Activated CD4-positive, alpha-beta T cell treated with anti-CD3 and anti-CD28 coated beads for 36 hours (primary cell): ENCODE data around the gene USP53. TPM values are rescaled to one million over a fixed set of nuclear protein-coding genes. Genes with fewer than 3 reads are reported as not detected.
A peak's percentile ranks its signal among the peaks of the same experiment; 100 is the strongest.

Experiments used
- ATAC-seq: fragments of 200-7000 bp; cut with Tn5 transposase; one replicate; pipeline ENCODE4 v1.10.0; 2021; ENCODE audit warnings: mild to moderate bottlenecking, moderate library complexity
- CTCF ChIA-PET: fragments of 350-600 bp; sonication (Branson Sonifier 250); formaldehyde crosslinking; loops from one replicate; lab custom pipeline; 2021; ENCODE audit warnings: antibody characterized with exemption; lab: Charles Lee
- POLR2A ChIA-PET: fragments of 350-600 bp; sonication (Branson Sonifier 250); formaldehyde crosslinking; loops from one replicate; lab custom pipeline; 2021; ENCODE audit warnings: antibody characterized with exemption, inconsistent platforms; lab: Charles Lee
- DNase-seq: peaks from one replicate; pipeline ENCODE4 v3.0.0-alpha.2; 2020
- H3K27ac Mint-ChIP-seq: one replicate; pipeline ENCODE4 v1.8.0; 2021; ENCODE audit warnings: mixed read lengths
- H3K27me3 Mint-ChIP-seq: one replicate; pipeline ENCODE4 v1.8.0; 2021; ENCODE audit warnings: mixed read lengths
- H3K36me3 Mint-ChIP-seq: one replicate; pipeline ENCODE4 v1.8.0; 2021; ENCODE audit warnings: low read depth, mixed read lengths
- H3K4me1 Mint-ChIP-seq: one replicate; pipeline ENCODE4 v1.8.0; 2021; ENCODE audit warnings: mixed read lengths
- H3K4me3 Mint-ChIP-seq: one replicate; pipeline ENCODE4 v1.8.0; 2021; ENCODE audit warnings: mild to moderate bottlenecking, moderate library complexity, mixed read lengths
- H3K9me3 Mint-ChIP-seq: one replicate; pipeline ENCODE4 v1.8.0; 2021; ENCODE audit warnings: low read depth, mixed read lengths
- intact Hi-C, 2 experiments: fragments of 100-400 bp; cut with DNase I in 1 of 2; cut with micrococcal nuclease in 1 of 2; formaldehyde crosslinking; loops; one replicate each; pipeline versions ENCODE4 v1.14.2 to v1.15.1; 2022 to 2024; cut with DNase I, micrococcal nuclease
- total RNA-seq, 2 experiments: library from RNA; stranded (reverse); gene quantifications; one replicate each; pipeline ENCODE4 v1.2.3, GENCODE V29; 2021

Gene USP53
- total RNA-seq, 2 experiments from 2014 or later, result 11.4 to 14.0 TPM

- ChIA-PET POLR2A (no interaction called here), CTCF (no interaction called here)
- DNase-seq (no peak), ATAC-seq (no peak)
- H3K9me3 Mint-ChIP-seq, result no peaks in the 10 kb centered on the region
- intact Hi-C loops, result loop anchor here in 1 of 2 experiments (1.0 to 5.0 kb wide), 2 partner anchors 20 to 93 kb away; no protein-coding TSS in a partner anchor
- H3K4me3 Mint-ChIP-seq, result no peak overlapping the region
- peaks cover 24% of the 10 kb centered on the region for H3K4me1 Mint-ChIP-seq
- no peaks in the 10 kb centered on the region for H3K36me3 Mint-ChIP-seq
- H3K27ac Mint-ChIP-seq, result no peak overlapping the region
- H3K27me3 Mint-ChIP-seq, result peaks cover 6% of the 10 kb centered on the region
Measured at GRCh38 chr4:119204916-119205315, 7.6 kb upstream of the USP53 start.

- Mint-ChIP-seq H3K4me1 (peaks cover 27% of the 10 kb centered on the region), H3K36me3 (no peaks in the 10 kb centered on the region), H3K9me3 (no peaks in the 10 kb centered on the region), H3K27ac (no peak overlapping the region), H3K4me3 (no peak overlapping the region), H3K27me3 (no peaks in the 10 kb centered on the region)
- ChIA-PET POLR2A (no interaction called here), CTCF (no interaction called here)
- no peak for DNase-seq
- intact Hi-C loops, result loop anchor here in 1 of 2 experiments (5.0 kb wide), 1 partner anchor 93 kb away; no protein-coding TSS in a partner anchor
- ATAC-seq, result no peak
Measured at GRCh38 chr4:119205690-119206089, 6.8 kb upstream of the USP53 start.

GRCh38 chr4:119206178-119206577, 6.3 kb upstream of the USP53 start:
- Mint-ChIP-seq H3K27ac (no peak overlapping the region), H3K27me3 (no peaks in the 10 kb centered on the region), H3K9me3 (no peaks in the 10 kb centered on the region), H3K4me1 (peaks cover 32% of the 10 kb centered on the region), H3K36me3 (no peaks in the 10 kb centered on the region), H3K4me3 (no peak overlapping the region)
- DNase-seq, result no peak
- POLR2A ChIA-PET, result no interaction called here
- intact Hi-C loops, result loop anchor here in 1 of 2 experiments (5.0 kb wide), 1 partner anchor 94 kb away; no protein-coding TSS in a partner anchor
- CTCF ChIA-PET, result no interaction called here
- no peak for ATAC-seq

GRCh38 chr4:119207051-119207450, 5.5 kb upstream of the USP53 start:
- ATAC-seq (no peak), DNase-seq (no peak)
- CTCF ChIA-PET, result interaction anchor here (1.2 to 1.3 kb wide), 2 partner anchors 31 to 33 kb away, joined by 3 to 4 read pairs; no protein-coding TSS in a partner anchor
- intact Hi-C loops, result loop anchor here in 1 of 2 experiments (5.0 kb wide), 1 partner anchor 95 kb away; no protein-coding TSS in a partner anchor
- Mint-ChIP-seq H3K36me3 (no peaks in the 10 kb centered on the region), H3K27ac (no peak overlapping the region), H3K9me3 (no peaks in the 10 kb centered on the region), H3K4me1 (peaks cover 38% of the 10 kb centered on the region), H3K4me3 (no peak overlapping the region), H3K27me3 (no peaks in the 10 kb centered on the region)
- POLR2A ChIA-PET, result no interaction called here

GRCh38 chr4:119209077-119209476, 3.4 kb upstream of the USP53 start:
- CTCF ChIA-PET, result interaction anchor here (1.0 to 1.5 kb wide), 2 partner anchors 19 to 24 kb away, joined by 3 read pairs; no protein-coding TSS in a partner anchor
- H3K4me3 Mint-ChIP-seq, result peak overlapping the region; percentile 1
- DNase-seq, result peak; percentile 72
- intact Hi-C loops, result loop anchor here (1.0 to 5.0 kb wide), 5 partner anchors 29 to 170 kb away; no protein-coding TSS in a partner anchor
- ATAC-seq, result peak; percentile 45
- peaks cover 40% of the 10 kb centered on the region for H3K4me1 Mint-ChIP-seq
- no peaks in the 10 kb centered on the region for H3K27me3 Mint-ChIP-seq
- H3K27ac Mint-ChIP-seq, result peak overlapping the region; percentile 92
- POLR2A ChIA-PET, result interaction anchor here (0.6 kb wide), 1 partner anchor 29 kb away, joined by 4 read pairs; no protein-coding TSS in a partner anchor
- H3K9me3 Mint-ChIP-seq, result no peaks in the 10 kb centered on the region
- H3K36me3 Mint-ChIP-seq, result no peaks in the 10 kb centered on the region

- Mint-ChIP-seq H3K4me1 (peaks cover 40% of the 10 kb centered on the region), H3K9me3 (no peaks in the 10 kb centered on the region), H3K36me3 (no peaks in the 10 kb centered on the region), H3K27me3 (no peaks in the 10 kb centered on the region), H3K27ac (peak overlapping the region; percentile 82), H3K4me3 (peak overlapping the region; percentile 1)
- ChIA-PET POLR2A (no interaction called here), CTCF (interaction anchor here (1.0 to 1.5 kb wide), 2 partner anchors 18 to 23 kb away, joined by 3 read pairs; no protein-coding TSS in a partner anchor)
- intact Hi-C loops, result loop anchor here (1.0 to 5.0 kb wide), 5 partner anchors 29 to 171 kb away; no protein-coding TSS in a partner anchor
- DNase-seq, result no peak
- no peak for ATAC-seq
Measured at GRCh38 chr4:119209586-119209985, 2.9 kb upstream of the USP53 start.

GRCh38 chr4:119210775-119211174, 1.7 kb upstream of the USP53 start:
- no peaks in the 10 kb centered on the region for H3K36me3 Mint-ChIP-seq
- ChIA-PET CTCF (interaction anchor here (1.3 kb wide), 1 partner anchor 168 kb away, joined by 6 read pairs; no protein-coding TSS in a partner anchor), POLR2A (no interaction called here)
- H3K27ac Mint-ChIP-seq, result peak overlapping the region; percentile 16
- no peaks in the 10 kb centered on the region for H3K27me3 Mint-ChIP-seq
- H3K4me1 Mint-ChIP-seq, result peaks cover 44% of the 10 kb centered on the region
- no peak for ATAC-seq
- no peak for DNase-seq
- H3K4me3 Mint-ChIP-seq, result peak overlapping the region; percentile 86
- intact Hi-C loops, result loop anchor here (5.0 to 10.0 kb wide), 4 partner anchors 57 to 373 kb away; partner anchors contain the start of gene SEC24D (in 1 of the 2)
- no peaks in the 10 kb centered on the region for H3K9me3 Mint-ChIP-seq

GRCh38 chr4:119211867-119212233, 663 bp upstream of the USP53 start:
- Mint-ChIP-seq H3K9me3 (no peaks in the 10 kb centered on the region), H3K4me3 (peak overlapping the region; percentile 86), H3K4me1 (peaks cover 44% of the 10 kb centered on the region), H3K27me3 (no peaks in the 10 kb centered on the region), H3K27ac (peak overlapping the region; percentile 91), H3K36me3 (peaks cover 2% of the 10 kb centered on the region)
- DNase-seq (no peak), ATAC-seq (peak; percentile 0)
- ChIA-PET CTCF (interaction anchor here (1.3 to 1.7 kb wide), 2 partner anchors 88 to 169 kb away, joined by 6 read pairs; no protein-coding TSS in a partner anchor), POLR2A (interaction anchor here (0.5 to 2.4 kb wide), 3 partner anchors 26 to 242 kb away, joined by 3 to 15 read pairs (median 4); no protein-coding TSS in a partner anchor)
- intact Hi-C loops, result loop anchor here (1.0 to 10.0 kb wide), 10 partner anchors 26 to 933 kb away; partner anchors contain the start of genes METTL14 (in 1 of the 2) and SEC24D (in 1 of the 2)

GRCh38 chr4:119212964-119213606, 572 bp downstream of the USP53 start:
- H3K27ac Mint-ChIP-seq, result peak overlapping the region; percentile 91
- H3K4me3 Mint-ChIP-seq, result peak overlapping the region; percentile 86
- DNase-seq, result peak; percentile 80
- intact Hi-C loops, result loop anchor here (1.0 to 10.0 kb wide), 10 partner anchors 25 to 934 kb away; partner anchors contain the start of genes METTL14 (in 1 of the 2) and SEC24D (in 1 of the 2)
- peak; percentile 47 for ATAC-seq
- H3K36me3 Mint-ChIP-seq, result peaks cover 10% of the 10 kb centered on the region
- H3K9me3 Mint-ChIP-seq, result no peaks in the 10 kb centered on the region
- H3K4me1 Mint-ChIP-seq, result peaks cover 39% of the 10 kb centered on the region
- POLR2A ChIA-PET, result interaction anchor here (0.7 to 2.4 kb wide), 6 partner anchors 14 to 385 kb away, joined by 3 to 15 read pairs (median 4); a partner anchor contains a TSS
- CTCF ChIA-PET, result interaction anchor here (0.6 to 1.8 kb wide), 8 partner anchors 10 to 230 kb away, joined by 3 to 7 read pairs (median 4); no protein-coding TSS in a partner anchor
- no peaks in the 10 kb centered on the region for H3K27me3 Mint-ChIP-seq

GRCh38 chr4:119218093-119218492, 5.6 kb downstream of the USP53 start:
- Mint-ChIP-seq H3K4me1 (peaks cover 18% of the 10 kb centered on the region), H3K27me3 (no peaks in the 10 kb centered on the region), H3K27ac (no peak overlapping the region), H3K4me3 (no peak overlapping the region), H3K9me3 (peaks cover 3% of the 10 kb centered on the region), H3K36me3 (peaks cover 32% of the 10 kb centered on the region)
- CTCF ChIA-PET, result no interaction called here
- DNase-seq (no peak), ATAC-seq (no peak)
- intact Hi-C loops, result loop anchor here in 1 of 2 experiments (10.0 kb wide), 1 partner anchor 157 kb away; no protein-coding TSS in a partner anchor
- POLR2A ChIA-PET, result no interaction called here

- no peak for ATAC-seq
- DNase-seq, result no peak
- Mint-ChIP-seq H3K27ac (no peak overlapping the region), H3K36me3 (peaks cover 41% of the 10 kb centered on the region), H3K27me3 (no peaks in the 10 kb centered on the region), H3K9me3 (peaks cover 7% of the 10 kb centered on the region), H3K4me3 (no peak overlapping the region), H3K4me1 (peaks cover 12% of the 10 kb centered on the region)
- intact Hi-C loops, result no loop called here
- POLR2A ChIA-PET, result no interaction called here
- CTCF ChIA-PET, result interaction anchor here (0.7 to 1.0 kb wide), 2 partner anchors 11 to 96 kb away, joined by 3 read pairs; no protein-coding TSS in a partner anchor
Measured at GRCh38 chr4:119221412-119221811, 8.9 kb downstream of the USP53 start.
